Right lobe of liver (tissue), 6 donors: ENCODE data around the gene ACP6. TPM values are rescaled to one million over a fixed set of nuclear protein-coding genes. Genes with fewer than 3 reads are reported as not detected.

Experiments
- ATAC-seq, 4 donors: fragments of 200-7000 bp; cut with Tn5 transposase; one replicate each; pipeline ENCODE4 v1.9.1; 2020; ENCODE audit warnings: mild to moderate bottlenecking in 4 of 4, moderate library complexity in 4 of 4
- DNase-seq, 3 donors: peaks; one replicate each; pipeline ENCODE4 v3.0.0-alpha.2; 2020
- H3K27ac ChIP-seq, 3 donors: fragments of 200-600 bp; one replicate each; pipeline ENCODE4 v1.8.0; 2022
- H3K27me3 ChIP-seq, 2 donors: fragments of 200-600 bp; one replicate each; pipeline ENCODE4 v1.8.0; 2022
- H3K36me3 ChIP-seq, 4 donors: fragments of 200-600 bp; sonication (generic) in 1 of 4; one replicate each; pipeline versions ENCODE4 v1.5.1 to v1.8.0; 2017 to 2022; ENCODE audit warnings: control low read depth in 1 of 4
- H3K4me1 ChIP-seq, 4 donors: fragments of 200-600 bp; sonication (generic) in 1 of 4; one replicate each; pipeline versions ENCODE4 v1.5.1 to v1.8.0; 2017 to 2022; ENCODE audit warnings: control low read depth in 1 of 4
- H3K4me3 ChIP-seq, 3 donors: fragments of 200-600 bp; one replicate each; pipeline ENCODE4 v1.8.0; 2022
- H3K9me3 ChIP-seq, 4 donors: fragments of 200-600 bp; sonication (generic) in 1 of 4; one replicate each; pipeline versions ENCODE4 v1.5.1 to v1.8.0; 2017 to 2022; ENCODE audit warnings: control low read depth in 1 of 4
- POLR2A ChIP-seq: fragments of 450-650 bp; IDR thresholded peaks from one replicate; pipeline ENCODE4 v1.6.1; 2017; ENCODE audit warnings: antibody characterized with exemption, mild to moderate bottlenecking
- WGBS: methylation state at CpG from one replicate; pipeline ENCODE4 v1.1.6; 2018; ENCODE audit warnings: low coverage, low lambda C conversion rate; ENCODE audit not compliant: insufficient coverage; ENCODE audit errors: missing lambda C conversion rate; 5-methylcytosine and 5-hydroxymethylcytosine counted together
- intact Hi-C, 2 donors: fragments of 100-400 bp; cut with DNase I; formaldehyde crosslinking; loops; one replicate each; pipeline versions ENCODE4 v1.11.2 to v1.14.1; 2022
- total RNA-seq, 6 experiments: library from RNA; depleted of rRNA in 2 of 6; stranded (reverse); fragments of >200 nt in 2 of 6; fragmentation: NEBNext Ultra II Directional in 3 of 6; extraction: Animal tissue kit (Norgen Biotek cat#: 25700) in 3 of 6; gene quantifications; one replicate each; pipeline versions ENCODE4 v1.1.0 to v1.2.4, GENCODE V29; 2016 to 2023
- TF ChIP-seq, protein P1 (sequence below), 4 donors: fragments of 200-600 bp in 3 of 4; fragments of 450-650 bp in 1 of 4; IDR thresholded peaks; one replicate each; pipeline versions ENCODE4 v1.5.1 to v1.8.0; 2016 to 2022; ENCODE audit warnings: antibody characterized with exemption in 4 of 4, mild to moderate bottlenecking in 2 of 4
- donor health status: DM: no; HTN: yes; CAD: no.
- donor health status: DM: no; HTN: no; CAD: no.
- donor health status: DM: no; HTN: no; CAD: no.
- donor health status: DM: no; HTN: yes; CAD: no.
- donor health status: DM: no; HTN: yes; CAD: no.

ACP6 gene
- total RNA-seq, 6 experiments from 2014 or later: 6.8 to 17.7 (median 11.9) TPM

DNA sequence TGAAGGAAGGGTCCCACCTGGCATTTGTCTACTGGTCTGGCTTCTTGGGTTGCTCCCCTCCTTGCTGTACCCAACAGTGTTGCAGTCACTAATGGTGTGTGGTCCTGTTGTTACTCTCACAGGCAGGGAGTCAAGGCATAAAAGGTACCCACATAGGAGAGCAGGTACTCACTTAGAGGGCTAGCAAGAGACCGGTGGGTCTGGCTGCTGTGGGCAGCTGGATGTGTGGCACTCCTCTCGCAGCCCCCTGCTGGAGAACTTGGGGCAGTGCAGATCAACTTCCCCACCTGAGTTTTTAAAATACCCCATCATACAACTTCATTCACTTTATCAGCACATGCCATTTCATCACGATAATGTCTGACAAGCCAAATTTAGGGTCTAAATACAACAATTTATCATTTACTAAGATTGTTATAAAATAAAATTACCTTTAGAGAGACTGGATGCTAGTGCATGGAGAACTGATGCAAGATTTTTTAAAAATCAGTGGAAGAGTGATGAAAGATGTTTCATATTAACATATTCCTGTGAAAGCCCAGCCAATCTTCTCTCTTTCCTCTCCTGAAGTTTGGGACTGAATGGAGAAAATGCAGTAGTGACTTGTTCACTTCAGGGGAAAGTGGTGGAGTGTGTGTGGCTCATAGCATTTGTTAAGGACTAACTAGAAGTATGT is 42.8 kb downstream of the ACP6 start:
- H3K27ac ChIP-seq: no peak overlapping the region
- DNase-seq (peak in 2 of 3 donors; percentile 63 to 74), ATAC-seq (peak; percentile 82 to 86 (median 85))
- no peaks in the 10 kb centered on the region for H3K9me3 ChIP-seq
- TF ChIP-seq, protein P1, sequence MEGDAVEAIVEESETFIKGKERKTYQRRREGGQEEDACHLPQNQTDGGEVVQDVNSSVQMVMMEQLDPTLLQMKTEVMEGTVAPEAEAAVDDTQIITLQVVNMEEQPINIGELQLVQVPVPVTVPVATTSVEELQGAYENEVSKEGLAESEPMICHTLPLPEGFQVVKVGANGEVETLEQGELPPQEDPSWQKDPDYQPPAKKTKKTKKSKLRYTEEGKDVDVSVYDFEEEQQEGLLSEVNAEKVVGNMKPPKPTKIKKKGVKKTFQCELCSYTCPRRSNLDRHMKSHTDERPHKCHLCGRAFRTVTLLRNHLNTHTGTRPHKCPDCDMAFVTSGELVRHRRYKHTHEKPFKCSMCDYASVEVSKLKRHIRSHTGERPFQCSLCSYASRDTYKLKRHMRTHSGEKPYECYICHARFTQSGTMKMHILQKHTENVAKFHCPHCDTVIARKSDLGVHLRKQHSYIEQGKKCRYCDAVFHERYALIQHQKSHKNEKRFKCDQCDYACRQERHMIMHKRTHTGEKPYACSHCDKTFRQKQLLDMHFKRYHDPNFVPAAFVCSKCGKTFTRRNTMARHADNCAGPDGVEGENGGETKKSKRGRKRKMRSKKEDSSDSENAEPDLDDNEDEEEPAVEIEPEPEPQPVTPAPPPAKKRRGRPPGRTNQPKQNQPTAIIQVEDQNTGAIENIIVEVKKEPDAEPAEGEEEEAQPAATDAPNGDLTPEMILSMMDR (IDR thresholded peaks at IDR 0.05): peak; percentile 69 to 91 (median 87)
- TF ChIP-seq POLR2A: no peak
- H3K27me3 ChIP-seq: no peaks in the 10 kb centered on the region
- peaks cover 0 to 27% (median 10%) of the 10 kb centered on the region in 4 donors for H3K4me1 ChIP-seq
- intact Hi-C loops: loop anchor here in 1 of 2 donors (5.0 kb wide), 1 partner anchor 130 kb away; no protein-coding TSS in a partner anchor
- 10% methylated on average over 1 of the region's 3 CpGs for WGBS
- no peaks in the 10 kb centered on the region for H3K36me3 ChIP-seq
- H3K4me3 ChIP-seq: no peak overlapping the region

DNA sequence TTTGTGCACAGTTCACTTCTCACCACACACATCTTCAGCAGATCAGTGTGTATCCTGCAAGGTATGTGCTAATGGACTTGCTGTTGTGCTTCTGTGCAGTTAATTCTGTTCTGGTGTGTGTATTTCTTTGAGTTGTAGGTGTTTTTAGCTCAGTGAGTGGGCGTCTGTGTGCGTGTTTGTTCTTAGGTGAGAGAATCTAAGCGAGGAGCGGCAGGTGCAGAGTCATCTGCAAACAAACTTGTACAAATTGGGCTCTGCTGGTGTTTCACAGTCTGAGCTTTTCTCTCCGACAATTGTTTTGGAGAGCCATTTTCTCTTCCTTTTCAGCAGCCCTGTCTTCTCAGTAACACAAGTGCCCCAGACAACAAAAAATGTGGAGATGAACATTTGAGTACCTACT is 43.6 kb downstream of the ACP6 start:
- intact Hi-C loops: loop anchor here in 1 of 2 donors (5.0 kb wide), 1 partner anchor 129 kb away; no protein-coding TSS in a partner anchor

DNA sequence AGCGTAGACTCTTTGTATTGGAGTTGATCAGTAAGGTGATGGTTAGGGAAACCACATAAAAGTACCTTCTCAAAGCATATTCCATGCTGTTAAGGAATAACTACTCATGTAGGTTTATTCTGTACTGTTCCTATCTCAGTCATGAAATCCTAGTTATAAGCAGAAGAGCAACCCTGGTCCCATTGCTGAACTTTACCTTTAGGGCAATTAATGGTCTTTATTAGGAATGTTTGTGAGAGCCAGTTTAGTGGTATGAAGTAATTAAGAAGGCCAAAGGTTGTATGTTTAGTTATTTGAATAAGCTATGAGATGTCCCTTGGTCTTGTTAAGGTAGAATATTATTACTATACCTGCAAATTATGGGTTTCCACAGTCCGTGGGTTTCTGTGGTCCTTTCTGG is 44.0 kb downstream of the ACP6 start:
- intact Hi-C loops: loop anchor here in 1 of 2 donors (5.0 kb wide), 1 partner anchor 129 kb away; no protein-coding TSS in a partner anchor
- ATAC-seq: peak in 3 of 4 donors; percentile 24 to 26 (median 25)
- no peak overlapping the region for H3K4me3 ChIP-seq

More for the DNA sequence above, 43.6 kb downstream of the ACP6 start:
- no peaks in the 10 kb centered on the region for H3K9me3 ChIP-seq
- H3K4me1 ChIP-seq: peaks cover 0 to 27% (median 10%) of the 10 kb centered on the region in 4 donors
- no peaks in the 10 kb centered on the region for H3K36me3 ChIP-seq
- H3K27ac ChIP-seq: no peak overlapping the region
- DNase-seq (no peak), ATAC-seq (peak; percentile 32 to 68 (median 50))
- 16% methylated on average over 4 of the region's 5 CpGs for WGBS
- no peak overlapping the region for H3K4me3 ChIP-seq
- TF ChIP-seq, protein P1 (IDR thresholded peaks at IDR 0.05): no peak
- TF ChIP-seq POLR2A: no peak
- H3K27me3 ChIP-seq: no peaks in the 10 kb centered on the region

DNA sequence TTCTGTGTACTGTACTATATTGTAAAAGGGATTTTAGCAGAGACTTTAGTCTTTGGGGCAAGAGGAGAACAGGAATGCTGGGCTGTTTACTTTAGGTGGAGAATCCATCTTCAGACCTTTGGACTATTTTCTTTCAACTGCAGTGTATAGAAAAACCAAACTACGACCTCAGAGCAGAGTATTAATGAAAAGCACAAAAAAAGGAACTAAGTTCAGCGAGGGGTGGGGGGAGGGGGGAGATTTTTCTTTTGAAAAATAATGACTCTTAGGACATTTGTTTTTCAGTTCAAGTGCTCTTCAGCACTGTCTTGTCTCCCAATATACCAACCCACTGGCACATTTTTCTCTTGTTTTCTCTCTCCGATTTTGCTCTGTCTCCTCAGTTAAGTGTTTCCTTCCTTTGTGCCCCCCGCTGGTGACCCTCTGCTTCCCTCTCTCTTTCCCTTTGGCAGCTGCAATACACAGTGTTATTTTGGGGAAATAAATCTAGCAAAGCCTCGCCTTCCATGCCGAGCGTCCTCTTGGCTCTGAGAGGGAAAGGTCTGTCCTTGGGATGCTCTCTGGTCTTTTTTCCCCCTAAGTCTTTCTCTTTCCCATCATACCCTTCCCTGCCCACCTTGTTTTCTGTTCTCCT is 44.8 kb downstream of the ACP6 start:
- H3K36me3 ChIP-seq: no peaks in the 10 kb centered on the region
- TF ChIP-seq, protein P1 (IDR thresholded peaks at IDR 0.05): no peak
- TF ChIP-seq POLR2A: no peak
- no peak overlapping the region for H3K27ac ChIP-seq
- intact Hi-C loops: loop anchor here in 1 of 2 donors (5.0 kb wide), 1 partner anchor 128 kb away; no protein-coding TSS in a partner anchor
- DNase-seq: no peak
- H3K27me3 ChIP-seq: no peaks in the 10 kb centered on the region
- WGBS: 28% methylated on average over 7 of the region's 7 CpGs
- peak in 3 of 4 donors; percentile 42 to 60 (median 57) for ATAC-seq
- H3K9me3 ChIP-seq: no peaks in the 10 kb centered on the region
- H3K4me3 ChIP-seq: no peak overlapping the region
- H3K4me1 ChIP-seq: peaks cover 0 to 27% (median 10%) of the 10 kb centered on the region in 4 donors

More for the DNA sequence above, 44.0 kb downstream of the ACP6 start:
- DNase-seq: no peak
- H3K36me3 ChIP-seq: no peaks in the 10 kb centered on the region
- H3K27me3 ChIP-seq: no peaks in the 10 kb centered on the region
- H3K27ac ChIP-seq: no peak overlapping the region
- 59% methylated on average over 2 of the region's 2 CpGs for WGBS
- H3K4me1 ChIP-seq: peaks cover 0 to 27% (median 10%) of the 10 kb centered on the region in 4 donors
- TF ChIP-seq, protein P1 (IDR thresholded peaks at IDR 0.05): no peak
- no peak for TF ChIP-seq POLR2A
- H3K9me3 ChIP-seq: no peaks in the 10 kb centered on the region
